Hepatocyte (in vitro differentiated cells): ENCODE results near the gene SLC22A15.

ENCODE experiments used
- CTCF ChIP-seq: fragments of 200-600 bp; sonication (generic); IDR thresholded peaks from 2 replicates; pipeline ENCODE4 v1.5.1; 2016; ENCODE audit warnings: antibody characterized with exemption, mild to moderate bottlenecking; ENCODE audit not compliant: poor library complexity
- EZH2phosphoT487 ChIP-seq: fragments of 200-600 bp; sonication (generic); IDR thresholded peaks from one replicate; pipeline ENCODE4 v1.6.1; 2018; ENCODE audit warnings: antibody characterized with exemption, mild to moderate bottlenecking, low read depth, moderate library complexity; ENCODE audit not compliant: unreplicated experiment, severe bottlenecking

- no peak for TF ChIP-seq EZH2phosphoT487
- no peak for TF ChIP-seq CTCF
Observed at GRCh38 chr1:116066868-116067565, 90.7 kb downstream of the SLC22A15 start.
